Esophagus squamous epithelium (tissue), 4 donors: ENCODE data around the gene NADK2.

Experiments used
- CTCF ChIP-seq, 6 experiments: fragments of 450-650 bp in 4 of 6; fragments of 200-600 bp in 2 of 6; sonication (generic) in 2 of 6; IDR thresholded peaks; one replicate each; pipeline ENCODE4 v1.5.1; 2016 to 2019; ENCODE audit warnings: antibody characterized with exemption in 6 of 6, mild to moderate bottlenecking in 4 of 6, moderate library complexity in 4 of 6
- POLR2A ChIP-seq, 4 donors: fragments of 450-650 bp; IDR thresholded peaks; one replicate each; pipeline ENCODE4 v1.6.1; 2017; ENCODE audit warnings: antibody characterized with exemption in 4 of 4, mild to moderate bottlenecking in 4 of 4, moderate library complexity in 3 of 4

GRCh38 chr5:36156121-36156601 lies 85.6 kb downstream of the NADK2 start:
- TF ChIP-seq CTCF (IDR thresholded peaks at IDR 0.05): no peak
- TF ChIP-seq POLR2A (IDR thresholded peaks at IDR 0.05): no peak
